A549 (cell line): Measurements from ENCODE around the gene EMC6. TPM values are rescaled to one million over a fixed set of nuclear protein-coding genes. Genes with fewer than 3 reads are reported as not detected.

Source experiments
- ATAC-seq, 2 experiments: fragments of 200-7000 bp in 1 of 2; fragments of >200 bp in 1 of 2; cut with Nextera tagmentation in 1 of 2; cut with Tn5 transposase in 1 of 2; 3 replicates each; pipeline versions ENCODE4 v1.8.0 to v1.9.1; 2018 to 2020; ENCODE audit warnings: mild to moderate bottlenecking in 1 of 2, moderate library complexity in 1 of 2
- CTCF ChIA-PET: fragments of 300-600 bp; sonication (Branson Sonifier 250); formaldehyde crosslinking; extraction: SDS; loops from one replicate; lab custom pipeline; 2021; ENCODE audit warnings: antibody characterized with exemption, inconsistent platforms; lab: Yijun Ruan, JAX
- POLR2A ChIA-PET: fragments of 350-600 bp; formaldehyde crosslinking; extraction: SDS; loops from one replicate; lab custom pipeline; 2021; ENCODE audit warnings: antibody characterized with exemption, inconsistent platforms; lab: Yijun Ruan, JAX
- DNase-seq, 2 experiments: peaks; one replicate each; pipeline versions ENCODE4 v3.0.0 to v3.0.0-alpha.2; 2011 to 2016; ENCODE audit warnings: low read depth in 1 of 2, low spot score in 1 of 2
- FAIRE-seq: peaks from 2 replicates; lab custom pipeline; 2011; peaks lifted over from hg19 to GRCh38; lab: Jason Lieb, UNC
- H3K27ac ChIP-seq, 2 experiments: fragments of >200 bp; sonication (Bioruptor Twin); formaldehyde crosslinking; 3 replicates each; pipeline ENCODE4 v1.5.1; 2016 to 2017
- H3K4me1 ChIP-seq: fragments of >200 bp; sonication (Bioruptor Twin); formaldehyde crosslinking; 3 replicates; pipeline ENCODE4 v1.6.1; 2016
- H3K4me2 ChIP-seq: fragments of >200 bp; sonication (Bioruptor Twin); formaldehyde crosslinking; 3 replicates; pipeline ENCODE4 v1.6.1; 2016
- H3K4me3 ChIP-seq: fragments of >200 bp; sonication (Bioruptor Twin); formaldehyde crosslinking; 3 replicates; pipeline ENCODE4 v1.5.1; 2016
- H3K9me3 ChIP-seq: fragments of >200 bp; sonication (Bioruptor Twin); formaldehyde crosslinking; 3 replicates; pipeline ENCODE4 v1.6.1; 2016
- CBX8 ChIP-seq: fragments of 200-600 bp; sonication (generic); IDR thresholded peaks from 2 replicates; pipeline ENCODE4 v1.6.1; 2016
- CEBPB ChIP-seq, 2 experiments: fragments of >200 bp in 1 of 2; sonication (Bioruptor Twin) in 1 of 2; formaldehyde crosslinking in 1 of 2; IDR thresholded peaks; 2 replicates each; pipeline ENCODE4 v1.6.1; 2012 to 2016
- CHD2 ChIP-seq: fragments of 150-350 bp; IDR thresholded peaks from 2 replicates; pipeline ENCODE4 v1.6.1; 2014; ENCODE audit warnings: low read length; ENCODE audit not compliant: partially characterized antibody
- EHF ChIP-seq: fragments of 250-450 bp; sonication (Bioruptor Pico); IDR thresholded peaks from 2 replicates; pipeline ENCODE4 v1.5.0; 2020; ENCODE audit warnings: mild to moderate bottlenecking
- EP300 ChIP-seq, 2 experiments: fragments of >200 bp; sonication (Bioruptor Twin); formaldehyde crosslinking; IDR thresholded peaks; 2 replicates in 1 of 2; 3 replicates in 1 of 2; pipeline ENCODE4 v1.6.1; 2016 to 2017
- FOSL2 ChIP-seq, 2 experiments: fragments of 450-650 bp in 1 of 2; fragments of >200 bp in 1 of 2; sonication (Bioruptor Twin) in 1 of 2; formaldehyde crosslinking; IDR thresholded peaks; 2 replicates each; pipeline versions ENCODE4 v1.5.0 to v1.6.1; 2016 to 2020; ENCODE audit warnings: mild to moderate bottlenecking in 1 of 2, moderate library complexity in 1 of 2
- FOXS1 ChIP-seq: fragments of 250-450 bp; sonication (Bioruptor Pico); IDR thresholded peaks from 2 replicates; pipeline ENCODE4 v1.5.0; 2020; ENCODE audit warnings: mild to moderate bottlenecking, moderate library complexity
- JUNB ChIP-seq: fragments of >200 bp; sonication (Bioruptor Twin); formaldehyde crosslinking; IDR thresholded peaks from 2 replicates; pipeline ENCODE4 v1.6.1; 2016
- MAX ChIP-seq: IDR thresholded peaks from 2 replicates; pipeline ENCODE4 v1.6.1; 2012
- MAZ ChIP-seq: fragments of 150-350 bp; IDR thresholded peaks from 2 replicates; pipeline ENCODE4 v1.6.1; 2014; ENCODE audit warnings: antibody characterized with exemption, low read depth, low read length, borderline replicate concordance
- MYC ChIP-seq: IDR thresholded peaks from 2 replicates; pipeline ENCODE4 v1.6.1; 2012; ENCODE audit warnings: mild to moderate bottlenecking, inconsistent platforms, low read length, improper control_type of control experiment, borderline replicate concordance
- POLR2AphosphoS2 ChIP-seq: conservative IDR thresholded peaks from 2 replicates; pipeline ENCODE4 v1.6.1; 2012; ENCODE audit warnings: low read length, improper control_type of control experiment, inconsistent platforms
- RAD21 ChIP-seq, 2 experiments: fragments of >200 bp in 1 of 2; sonication (Bioruptor Twin) in 1 of 2; formaldehyde crosslinking in 1 of 2; IDR thresholded peaks in 1 of 2; conservative IDR thresholded peaks in 1 of 2; 2 replicates in 1 of 2; 3 replicates in 1 of 2; pipeline ENCODE4 v1.6.1; 2012 to 2018; ENCODE audit warnings: inconsistent platforms in 1 of 2
- RFX5 ChIP-seq: fragments of 450-650 bp; IDR thresholded peaks from 2 replicates; pipeline ENCODE4 v1.7.1; 2014; ENCODE audit warnings: antibody characterized with exemption, mild to moderate bottlenecking, moderate library complexity
- SREBF2 ChIP-seq: fragments of 450-650 bp; IDR thresholded peaks from 2 replicates; pipeline ENCODE4 v1.6.1; 2014; ENCODE audit warnings: mild to moderate bottlenecking, moderate library complexity
- TFCP2L1 ChIP-seq: fragments of 250-450 bp; sonication (Bioruptor Pico); IDR thresholded peaks from 2 replicates; pipeline ENCODE4 v1.5.0; 2021; ENCODE audit warnings: mild to moderate bottlenecking
- TP53 ChIP-seq: fragments of 250-450 bp; sonication (Bioruptor Pico); IDR thresholded peaks from 2 replicates; pipeline ENCODE4 v1.5.0; 2021; ENCODE audit warnings: mild to moderate bottlenecking, moderate library complexity
- ZFP36 ChIP-seq: fragments of 450-650 bp; IDR thresholded peaks from 2 replicates; pipeline ENCODE4 v1.6.1; 2014; ENCODE audit warnings: borderline replicate concordance; ENCODE audit not compliant: partially characterized antibody
- ZNF302 ChIP-seq: fragments of 250-450 bp; sonication (Bioruptor Pico); IDR thresholded peaks from 2 replicates; pipeline ENCODE4 v1.9.0; 2021; ENCODE audit warnings: inconsistent platforms, mild to moderate bottlenecking, moderate library complexity
- ZSCAN20 ChIP-seq: fragments of 250-450 bp; sonication (Bioruptor Pico); IDR thresholded peaks from 2 replicates; pipeline ENCODE4 v1.8.0; 2022; ENCODE audit warnings: mild to moderate bottlenecking, moderate library complexity
- WGBS: methylation state at CpG from one replicate; pipeline ENCODE4 v1.1.6; 2017; ENCODE audit errors: missing lambda C conversion rate; 5-methylcytosine and 5-hydroxymethylcytosine counted together
- polyA plus RNA-seq, 4 experiments: library from polyadenylated mRNA; depleted of rRNA in 3 of 4; stranded (reverse); fragments of >200 nt; fragmentation: RNase III in 1 of 4; extraction: RNeasy Plus Mini Kit Qiagen cat#74134 plus additional on column Dnase treatment in 1 of 4; gene quantifications; 2 replicates in 3 of 4; 3 replicates in 1 of 4; pipeline ENCODE4 v1.2.3, GENCODE V29; 2011 to 2017
- TF ChIP-seq, protein P1 (sequence below): fragments of 150-350 bp; IDR thresholded peaks from 2 replicates; pipeline ENCODE4 v1.6.1; 2014; ENCODE audit warnings: low read depth, mild to moderate bottlenecking, low read length

Gene EMC6
- polyA plus RNA-seq, 2 of the 4 experiments (the other 2 are of a cell fraction), result 68.3 to 122 TPM

- ATAC-seq (no peak), FAIRE-seq (no peak), DNase-seq (no peak)
- 90% methylated on average over 3 of the region's 3 CpGs for WGBS
- no peak for TF ChIP-seq TP53
- ChIA-PET CTCF (interaction anchor here (0.7 to 3.7 kb wide), 5 partner anchors 9 to 119 kb away, joined by 3 to 11 read pairs (median 3); no protein-coding TSS in a partner anchor), POLR2A (interaction anchor here (0.7 kb wide), 1 partner anchor 41 kb away, joined by 3 read pairs; no protein-coding TSS in a partner anchor)
- H3K4me2 ChIP-seq, result no peak overlapping the region
- no peak overlapping the region for H3K27ac ChIP-seq
- H3K4me1 ChIP-seq, result no peaks in the 10 kb centered on the region
- H3K4me3 ChIP-seq, result no peak overlapping the region
- no peaks in the 10 kb centered on the region for H3K9me3 ChIP-seq
Observed at GRCh38 chr17:3708366-3708765, 39.8 kb downstream of the EMC6 start.

DNA sequence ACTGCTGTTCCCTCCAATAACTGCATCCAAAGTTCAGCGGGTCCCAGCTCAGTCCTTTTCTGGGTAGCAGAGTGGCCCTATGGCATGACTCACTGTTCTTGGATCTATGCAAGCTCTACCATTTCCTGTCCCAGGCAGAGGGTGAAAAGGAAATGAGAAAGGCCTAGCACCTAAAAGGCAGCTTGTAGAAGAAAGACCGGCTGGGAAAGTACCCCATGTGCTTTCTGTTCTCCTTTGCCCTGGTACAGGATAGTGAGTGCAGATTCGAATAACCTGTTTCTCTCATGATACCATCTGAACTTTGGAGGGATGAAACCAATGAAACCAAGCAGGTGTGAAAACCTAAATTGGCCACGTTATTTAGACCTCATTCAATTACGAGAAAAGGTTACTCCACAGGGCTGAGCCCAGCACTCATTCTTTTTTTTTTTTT, 42.4 kb downstream of the EMC6 start:
- ATAC-seq (peak; percentile 39 to 42; a peak in 2 of 6 replicates), FAIRE-seq (no peak), DNase-seq (no peak)
- Histone ChIP-seq H3K4me2 (no peak overlapping the region), H3K9me3 (no peaks in the 10 kb centered on the region), H3K4me1 (no peaks in the 10 kb centered on the region), H3K27ac (no peak overlapping the region), H3K4me3 (no peak overlapping the region)
- ChIA-PET CTCF (interaction anchor here (1.0 to 3.4 kb wide), 3 partner anchors 27 to 862 kb away, joined by 3 to 10 read pairs (median 4); no protein-coding TSS in a partner anchor), POLR2A (no interaction called here)
- TF ChIP-seq POLR2AphosphoS2 (no peak), FOSL2 (IDR thresholded peaks at IDR 0.05) (no peak), FOSL2 (CRISPR knock-in tag; IDR thresholded peaks at IDR 0.05) (0 out of 2 replicates have a peak, but pooled peaks have one; percentile 8), EP300 (IDR thresholded peaks at IDR 0.05) (no peak), TFCP2L1 (CRISPR knock-in tag) (no peak), CHD2 (no peak)
- TF ChIP-seq, protein P1, sequence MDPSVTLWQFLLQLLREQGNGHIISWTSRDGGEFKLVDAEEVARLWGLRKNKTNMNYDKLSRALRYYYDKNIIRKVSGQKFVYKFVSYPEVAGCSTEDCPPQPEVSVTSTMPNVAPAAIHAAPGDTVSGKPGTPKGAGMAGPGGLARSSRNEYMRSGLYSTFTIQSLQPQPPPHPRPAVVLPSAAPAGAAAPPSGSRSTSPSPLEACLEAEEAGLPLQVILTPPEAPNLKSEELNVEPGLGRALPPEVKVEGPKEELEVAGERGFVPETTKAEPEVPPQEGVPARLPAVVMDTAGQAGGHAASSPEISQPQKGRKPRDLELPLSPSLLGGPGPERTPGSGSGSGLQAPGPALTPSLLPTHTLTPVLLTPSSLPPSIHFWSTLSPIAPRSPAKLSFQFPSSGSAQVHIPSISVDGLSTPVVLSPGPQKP, result no peak
- 90% methylated on average over 5 of the region's 5 CpGs for WGBS

GRCh38 chr17:3712811-3713463, 44.3 kb downstream of the EMC6 start:
- 83% methylated on average over 13 of the region's 13 CpGs for WGBS
- Histone ChIP-seq H3K9me3 (no peaks in the 10 kb centered on the region), H3K27ac (no peak overlapping the region), H3K4me1 (no peaks in the 10 kb centered on the region), H3K4me3 (no peak overlapping the region), H3K4me2 (no peak overlapping the region)
- no peak for ATAC-seq
- POLR2A ChIA-PET, result no interaction called here
- TF ChIP-seq MAZ (no peak), CBX8 (no peak), ZFP36 (no peak), EHF (CRISPR knock-in tag) (no peak), MAX (no peak), TP53 (no peak), SREBF2 (no peak), CEBPB (IDR thresholded peaks at IDR 0.05) (no peak), FOXS1 (CRISPR knock-in tag) (no peak), RFX5 (no peak), RAD21 (conservative IDR thresholded peaks at IDR 0.05 in 1 of 2, IDR thresholded peaks at IDR 0.05 in 1 of 2) (no peak), JUNB (no peak), ZNF302 (no peak), TFCP2L1 (CRISPR knock-in tag) (no peak), ZSCAN20 (CRISPR knock-in tag) (no peak), MYC (no peak)
- TF ChIP-seq, protein P1, result no peak
- no peak for DNase-seq
- CTCF ChIA-PET, result interaction anchor here (1.1 to 3.4 kb wide), 4 partner anchors 25 to 133 kb away, joined by 3 to 10 read pairs (median 4); partner anchors contain the start of gene NCBP3
- FAIRE-seq, result no peak
